ENCODE measurements around the gene CDR2L. TPM values are rescaled to one million over a fixed set of nuclear protein-coding genes. Genes with fewer than 3 reads are reported as not detected.
A peak's percentile ranks its signal among the peaks of the same experiment; 100 is the strongest.
"Not testable (repeated sequence)": the region's sequence is repeated elsewhere in the genome, so short reads cannot be mapped to it uniquely, and the experiment has no call there.

Gene CDR2L
- total RNA-seq, 1 experiment from 2014 or later: 39.4 TPM

GRCh38 chr17:74964988-74965622, 22.3 kb upstream of the CDR2L start:
- CTCF ChIA-PET: no interaction called here
- Mint-ChIP-seq H3K27ac (ENCODE audit: unreplicated experiment) (no peak overlapping the region), H3K4me1 (ENCODE audit: low read depth, unreplicated experiment) (peaks cover 36% of the 10 kb centered on the region), H3K27me3 (ENCODE audit: unreplicated experiment) (no peaks in the 10 kb centered on the region), H3K9me3 (ENCODE audit: low read depth, unreplicated experiment) (no peaks in the 10 kb centered on the region), H3K4me3 (ENCODE audit: low read depth, unreplicated experiment) (no peak overlapping the region), H3K36me3 (ENCODE audit: insufficient read depth, unreplicated experiment) (peaks cover 47% of the 10 kb centered on the region)
- BruUV-seq (replicated peaks): no TSS peak
- intact Hi-C loops (cut with micrococcal nuclease; ENCODE audit: unreplicated experiment): loop anchor here (5.0 kb wide), 2 partner anchors 47 to 67 kb away; partner anchors contain the start of gene MRPL58
- TF ChIP-seq CTCF (IDR thresholded peaks at IDR 0.05; ENCODE audit: unreplicated experiment): no peak
- no peak for DNase-seq

- Mint-ChIP-seq H3K27ac (ENCODE audit: unreplicated experiment) (peak overlapping the region; percentile 54), H3K9me3 (ENCODE audit: low read depth, unreplicated experiment) (no peaks in the 10 kb centered on the region), H3K36me3 (ENCODE audit: insufficient read depth, unreplicated experiment) (peaks cover 60% of the 10 kb centered on the region), H3K27me3 (ENCODE audit: unreplicated experiment) (no peaks in the 10 kb centered on the region), H3K4me1 (ENCODE audit: low read depth, unreplicated experiment) (peaks cover 46% of the 10 kb centered on the region), H3K4me3 (ENCODE audit: low read depth, unreplicated experiment) (peak overlapping the region; percentile 39)
- no TSS peak for BruUV-seq (replicated peaks)
- intact Hi-C loops (cut with micrococcal nuclease; ENCODE audit: unreplicated experiment): no loop called here
- DNase-seq: peak; percentile 78
- TF ChIP-seq CTCF (IDR thresholded peaks at IDR 0.05; ENCODE audit: unreplicated experiment): no peak
- CTCF ChIA-PET: interaction anchor here (0.6 to 1.3 kb wide), 5 partner anchors 10 to 569 kb away, joined by 3 to 5 read pairs (median 4); partner anchors contain the start of gene FDXR
Observed at GRCh38 chr17:74968361-74968780, 19.1 kb upstream of the CDR2L start.

GRCh38 chr17:74969501-74969900, 17.9 kb upstream of the CDR2L start:
- H3K27ac Mint-ChIP-seq (ENCODE audit: unreplicated experiment); H3K4me3 Mint-ChIP-seq (ENCODE audit: low read depth, unreplicated experiment); BruUV-seq (replicated peaks); DNase-seq; intact Hi-C loops (cut with micrococcal nuclease; ENCODE audit: unreplicated experiment); H3K9me3 Mint-ChIP-seq (ENCODE audit: low read depth, unreplicated experiment); H3K27me3 Mint-ChIP-seq (ENCODE audit: unreplicated experiment): not testable (repeated sequence)
- Mint-ChIP-seq H3K4me1 (ENCODE audit: low read depth, unreplicated experiment) (peaks cover 46% of the 10 kb centered on the region), H3K36me3 (ENCODE audit: insufficient read depth, unreplicated experiment) (peaks cover 50% of the 10 kb centered on the region)
- CTCF ChIA-PET: interaction anchor here (0.7 to 1.4 kb wide), 2 partner anchors 9 to 26 kb away, joined by 3 to 8 read pairs; no protein-coding TSS in a partner anchor

GRCh38 chr17:74970395-74970794, 17.0 kb upstream of the CDR2L start:
- Mint-ChIP-seq H3K4me3 (ENCODE audit: low read depth, unreplicated experiment) (peak overlapping the region; percentile 72), H3K27me3 (ENCODE audit: unreplicated experiment) (no peaks in the 10 kb centered on the region), H3K9me3 (ENCODE audit: low read depth, unreplicated experiment) (no peaks in the 10 kb centered on the region), H3K27ac (ENCODE audit: unreplicated experiment) (no peak overlapping the region), H3K36me3 (ENCODE audit: insufficient read depth, unreplicated experiment) (peaks cover 49% of the 10 kb centered on the region), H3K4me1 (ENCODE audit: low read depth, unreplicated experiment) (peaks cover 40% of the 10 kb centered on the region)
- BruUV-seq (replicated peaks): no TSS peak
- intact Hi-C loops (cut with micrococcal nuclease; ENCODE audit: unreplicated experiment): no loop called here
- TF ChIP-seq CTCF (IDR thresholded peaks at IDR 0.05; ENCODE audit: unreplicated experiment): no peak
- CTCF ChIA-PET: interaction anchor here (0.7 to 1.4 kb wide), 2 partner anchors 10 to 25 kb away, joined by 3 to 8 read pairs; no protein-coding TSS in a partner anchor
- DNase-seq: no peak
